B cell (primary cell): Measurements from ENCODE around the gene JPH3. TPM values are rescaled to one million over a fixed set of nuclear protein-coding genes. Genes with fewer than 3 reads are reported as not detected.

Source experiments
- ATAC-seq: fragments of 200-7000 bp; cut with Tn5 transposase; one replicate; pipeline ENCODE4 v1.10.0; 2021; ENCODE audit warnings: low read depth, mild to moderate bottlenecking, moderate number of reproducible peaks, moderate library complexity
- CTCF ChIA-PET: fragments of 350-600 bp; sonication (Branson Sonifier 250); formaldehyde crosslinking; loops from one replicate; lab custom pipeline; 2021; ENCODE audit warnings: antibody characterized with exemption, inconsistent platforms; lab: Charles Lee
- POLR2A ChIA-PET: fragments of 350-600 bp; sonication (Branson Sonifier 250); formaldehyde crosslinking; loops from one replicate; lab custom pipeline; 2021; ENCODE audit warnings: antibody characterized with exemption; lab: Charles Lee
- DNase-seq: peaks from one replicate; pipeline ENCODE4 v3.0.0; 2013
- H2AFZ ChIP-seq: 2 replicates; pipeline ENCODE4 v1.6.1; 2012; ENCODE audit warnings: mild to moderate bottlenecking, low read depth, low read length; ENCODE audit not compliant: insufficient read depth, poor library complexity, severe bottlenecking
- H3K27ac ChIP-seq, 2 donors: 1 replicate in 1 of 2; 2 replicates in 1 of 2; pipeline ENCODE4 v1.5.1; 2012 to 2013; ENCODE audit warnings: low read length in 2 of 2, mild to moderate bottlenecking in 2 of 2, moderate library complexity in 1 of 2
- H3K27me3 ChIP-seq, 4 experiments: fragments of 200-600 bp in 1 of 4; sonication (generic) in 1 of 4; replicated peaks in 1 of 4; 1 replicate in 2 of 4; 2 replicates in 2 of 4; pipeline versions ENCODE4 v1.6.1 to v1.7.0; 2013 to 2016; ENCODE audit warnings: low read length in 3 of 4, mild to moderate bottlenecking in 2 of 4, mixed read lengths in 1 of 4, moderate library complexity in 1 of 4; ENCODE audit not compliant: insufficient read depth in 4 of 4, control insufficient read depth in 3 of 4; ENCODE audit errors: control extremely low read depth in 1 of 4
- H3K36me3 ChIP-seq, 2 experiments: replicated peaks in 1 of 2; 1 replicate in 1 of 2; 2 replicates in 1 of 2; pipeline versions ENCODE4 v1.6.1 to v1.7.1; 2013; ENCODE audit warnings: low read length in 1 of 2; ENCODE audit not compliant: insufficient read depth in 2 of 2, control insufficient read depth in 1 of 2; ENCODE audit errors: control extremely low read depth in 1 of 2, extremely low read depth in 1 of 2
- H3K4me1 ChIP-seq, 2 donors: fragments of 200-600 bp in 1 of 2; sonication (generic) in 1 of 2; 1 replicate in 1 of 2; 2 replicates in 1 of 2; pipeline versions ENCODE4 v1.5.1 to v1.6.1; 2013 to 2017; ENCODE audit warnings: low read length in 2 of 2; ENCODE audit not compliant: control insufficient read depth in 2 of 2, insufficient read depth in 2 of 2
- H3K4me2 ChIP-seq: replicated peaks from 2 replicates; pipeline ENCODE3; 2012; ENCODE audit warnings: mild to moderate bottlenecking, low read depth, low read length; ENCODE audit not compliant: poor library complexity, severe bottlenecking
- H3K4me3 ChIP-seq, 5 experiments: fragments of 200-600 bp in 1 of 5; sonication (generic) in 1 of 5; 1 replicate in 3 of 5; 2 replicates in 2 of 5; pipeline versions ENCODE4 v1.5.1 to v1.7.0; 2011 to 2016; ENCODE audit warnings: low read length in 4 of 5, mild to moderate bottlenecking in 4 of 5, low read depth in 2 of 5, control low read depth in 1 of 5, moderate library complexity in 1 of 5; ENCODE audit not compliant: insufficient read depth in 1 of 5; ENCODE audit errors: control extremely low read depth in 1 of 5, extremely low read depth in 1 of 5
- H3K79me2 ChIP-seq: fragments of 200-600 bp; sonication (generic); one replicate; pipeline ENCODE4 v1.6.0; 2016; ENCODE audit warnings: low read length; ENCODE audit not compliant: control insufficient read depth, insufficient read depth
- H3K9ac ChIP-seq: fragments of 200-600 bp; sonication (generic); 2 replicates; pipeline ENCODE4 v1.6.1; 2017; ENCODE audit warnings: mild to moderate bottlenecking, low read length, moderate library complexity
- H3K9me3 ChIP-seq, 3 donors: one replicate each; pipeline versions ENCODE4 v1.6.1 to v1.7.1; 2013; ENCODE audit warnings: low read length in 2 of 3; ENCODE audit not compliant: control insufficient read depth in 2 of 3, insufficient read depth in 1 of 3; ENCODE audit errors: control extremely low read depth in 1 of 3
- H4K20me1 ChIP-seq: 2 replicates; pipeline ENCODE4 v1.6.0; 2012; ENCODE audit warnings: mild to moderate bottlenecking, low read length; ENCODE audit not compliant: insufficient read depth, control insufficient read depth, poor library complexity, severe bottlenecking
- H3K27ac Mint-ChIP-seq: one replicate; pipeline ENCODE4 v1.8.0; 2021; ENCODE audit warnings: mixed read lengths
- H3K27me3 Mint-ChIP-seq: one replicate; pipeline ENCODE4 v1.8.0; 2021; ENCODE audit warnings: mixed read lengths
- H3K4me1 Mint-ChIP-seq: one replicate; pipeline ENCODE4 v1.8.0; 2021; ENCODE audit warnings: mixed read lengths
- H3K4me3 Mint-ChIP-seq: one replicate; pipeline ENCODE4 v1.8.0; 2021; ENCODE audit warnings: mixed read lengths
- H3K9me3 Mint-ChIP-seq: one replicate; pipeline ENCODE4 v1.8.0; 2022; ENCODE audit warnings: mixed read lengths; ENCODE audit not compliant: insufficient read depth
- CTCF ChIP-seq: fragments of 200-600 bp; IDR thresholded peaks from one replicate; pipeline ENCODE4 v1.8.0; 2022; ENCODE audit warnings: antibody characterized with exemption, mild to moderate bottlenecking
- EZH2 ChIP-seq: IDR thresholded peaks from 2 replicates; pipeline ENCODE4 v1.6.1; 2012; ENCODE audit warnings: borderline replicate concordance, low read depth, mild to moderate bottlenecking, moderate library complexity, low read length; ENCODE audit not compliant: insufficient read depth, poor library complexity, severe bottlenecking
- WGBS: methylation state at CpG from one replicate; pipeline ENCODE4 v1.1.5; 2013; ENCODE audit warnings: missing lambda C conversion rate; ENCODE audit not compliant: insufficient coverage; 5-methylcytosine and 5-hydroxymethylcytosine counted together
- intact Hi-C: fragments of 100-400 bp; cut with micrococcal nuclease; formaldehyde crosslinking; loops from one replicate; pipeline ENCODE4 v1.10.0; 2022
- polyA minus RNA-seq: library from RNA; depleted of rRNA, polyadenylated mRNA; stranded (reverse); fragments of >200 nt; gene quantifications from 2 replicates; pipeline ENCODE4 v1.2.3, GENCODE V29; 2012
- polyA plus RNA-seq: library from polyadenylated mRNA; depleted of rRNA; stranded (reverse); fragments of >200 nt; gene quantifications from 2 replicates; pipeline ENCODE4 v1.2.3, GENCODE V29; 2012
- total RNA-seq, 2 donors: library from RNA; stranded (reverse); fragments of 120-200 nt in 1 of 2; gene quantifications; 1 replicate in 1 of 2; 2 replicates in 1 of 2; pipeline versions ENCODE4 v1.2.3 to v1.2.4, GENCODE V29; 2013 to 2022

Gene JPH3
- total RNA-seq (not detected in 2 replicates), polyA plus RNA-seq (not detected in 2 replicates), polyA minus RNA-seq (not detected in 2 replicates)
- not detected for total RNA-seq (2013)

GRCh38 chr16:87602001-87602775 lies at the start of gene JPH3:
Gene JPH3 (plus strand): TSS chr16:87602508. CDS start chr16:87603147, 639 bp downstream.
- ATAC-seq (no peak), DNase-seq (no peak)
- Histone ChIP-seq H3K36me3 (no peaks in the 10 kb centered on the region), H3K4me2 (peak within 1 kb of the TSS; percentile 50), H3K9ac (no peak within 1 kb of the TSS), H3K27ac (no peak within 1 kb of the TSS), H2AFZ (no peak within 1 kb of the TSS), H3K4me1 (peaks cover 5 to 7% of the 10 kb centered on the region in 2 donors), H3K9me3 (peaks cover 0 to 5% (median 0%) of the 10 kb centered on the region in 3 donors), H4K20me1 (no peaks in the 10 kb centered on the region), H3K79me2 (no peaks in the 10 kb centered on the region), H3K4me3 (no peak within 1 kb of the TSS), H3K27me3 (peaks cover 0 to 67% (median 22%) of the 10 kb centered on the region in 4 experiments)
- intact Hi-C loops = no loop called here
- Mint-ChIP-seq H3K4me3 (peak within 1 kb of the TSS; percentile 64), H3K27ac (no peak within 1 kb of the TSS), H3K9me3 (no peaks in the 10 kb centered on the region), H3K4me1 (peaks cover 10% of the 10 kb centered on the region), H3K27me3 (peaks cover 52% of the 10 kb centered on the region)
- TF ChIP-seq CTCF (no peak), EZH2 (no peak)
- ChIA-PET POLR2A (no interaction called here), CTCF (no interaction called here)
- under 1% methylated on average over 100 of the region's 122 CpGs for WGBS
